K562 (cell line): ENCODE measurements around the gene BSN. TPM values are rescaled to one million over a fixed set of nuclear protein-coding genes. Genes with fewer than 3 reads are reported as not detected.

Experiments used
- ATAC-seq: fragments of 200-7000 bp; cut with Tn5 transposase; 3 replicates; pipeline ENCODE4 v1.9.1; 2020; ENCODE audit warnings: moderate library complexity
- BruUV-seq: library from RNA; stranded (reverse); fragments of 400-500 nt; replicated peaks from 2 replicates; lab custom pipeline; 2021; lab: Mats Ljungman, UMichigan
- CTCF ChIA-PET: fragments of 300-600 bp; formaldehyde crosslinking; extraction: SDS; loops from one replicate; lab custom pipeline; 2021; ENCODE audit warnings: low intra/inter-chr PET ratio; lab: Yijun Ruan, JAX
- POLR2A ChIA-PET: fragments of 300-600, 350-650 bp; sonication (Branson Sonifier 250); formaldehyde crosslinking; extraction: SDS; loops from one replicate; lab custom pipeline; 2021; ENCODE audit warnings: antibody characterized with exemption, inconsistent platforms; lab: Yijun Ruan, JAX
- DNase-seq, 4 experiments: peaks; one replicate each; pipeline versions ENCODE4 v3.0.0 to v3.0.0-alpha.2; 2011 to 2018; ENCODE audit warnings: low spot score in 3 of 4, mixed read lengths in 3 of 4; ENCODE audit errors: extremely low read depth in 1 of 4
- FAIRE-seq: peaks from 2 replicates; lab custom pipeline; 2011; peaks lifted over from hg19 to GRCh38; lab: Jason Lieb, UNC
- H2AFZ ChIP-seq: 2 replicates; pipeline ENCODE4 v1.6.0; 2011; ENCODE audit warnings: low read depth, low read length, control low read depth, inconsistent platforms
- H3K27ac ChIP-seq: fragments of 200-600 bp; 3 replicates; pipeline ENCODE4 v1.8.0; 2011; ENCODE audit warnings: low read depth, mild to moderate bottlenecking, control low read depth, inconsistent platforms, low read length, moderate library complexity, mixed read lengths; ENCODE audit errors: extremely low read depth
- H3K27me3 ChIP-seq, 2 experiments: fragments of 300-600 bp in 1 of 2; 2 replicates in 1 of 2; 3 replicates in 1 of 2; pipeline versions ENCODE4 v1.6.0 to v1.8.0; 2011; ENCODE audit warnings: inconsistent platforms in 2 of 2, low read length in 2 of 2, mild to moderate bottlenecking in 1 of 2, mixed read lengths in 1 of 2, moderate library complexity in 1 of 2; ENCODE audit not compliant: control insufficient read depth in 2 of 2, insufficient read depth in 2 of 2
- H3K36me3 ChIP-seq: fragments of 300-600 bp; 3 replicates; pipeline ENCODE4 v1.8.0; 2011; ENCODE audit warnings: mild to moderate bottlenecking, low read length, inconsistent platforms; ENCODE audit not compliant: control insufficient read depth, insufficient read depth
- H3K4me1 ChIP-seq, 2 experiments: fragments of 200-600 bp in 1 of 2; replicated peaks in 1 of 2; 2 replicates in 1 of 2; 3 replicates in 1 of 2; pipeline versions ENCODE4 v1.5.1 to v1.8.0; 2011; ENCODE audit warnings: inconsistent platforms in 2 of 2, low read length in 2 of 2, mild to moderate bottlenecking in 1 of 2, mixed read lengths in 1 of 2, moderate library complexity in 1 of 2; ENCODE audit not compliant: control insufficient read depth in 2 of 2, insufficient read depth in 2 of 2
- H3K4me2 ChIP-seq: 2 replicates; pipeline ENCODE4 v1.6.1; 2011; ENCODE audit warnings: low read length, control low read depth, inconsistent platforms, mixed read lengths; ENCODE audit not compliant: insufficient read depth
- H3K4me3 ChIP-seq: fragments of 200-600 bp; sonication (generic), shearing (Covaris generic); 2 replicates; pipeline ENCODE4 v1.5.1; 2016; ENCODE audit warnings: control low read depth, inconsistent platforms
- H3K79me2 ChIP-seq: fragments of 200-600 bp; 3 replicates; pipeline ENCODE4 v1.8.0; 2011; ENCODE audit warnings: low read length, inconsistent platforms; ENCODE audit not compliant: control insufficient read depth, insufficient read depth
- H3K9ac ChIP-seq, 2 experiments: 2 replicates each; pipeline versions ENCODE4 v1.6.0 to v1.6.1; 2011; ENCODE audit warnings: low read depth in 2 of 2, low read length in 2 of 2, control low read depth in 1 of 2, inconsistent platforms in 1 of 2, mild to moderate bottlenecking in 1 of 2, mixed read lengths in 1 of 2; ENCODE audit not compliant: insufficient read depth in 1 of 2
- H3K9me1 ChIP-seq: one replicate; pipeline ENCODE4 v1.6.0; 2011; ENCODE audit warnings: inconsistent platforms, mild to moderate bottlenecking, low read length, moderate library complexity; ENCODE audit not compliant: control insufficient read depth, insufficient read depth
- H3K9me3 ChIP-seq: replicated peaks from 2 replicates; pipeline ENCODE4 v1.5.1; 2011; ENCODE audit warnings: low read depth, low read length, inconsistent platforms; ENCODE audit not compliant: control insufficient read depth, insufficient read depth
- H4K20me1 ChIP-seq: replicated peaks from 2 replicates; pipeline ENCODE4 v1.6.1; 2011; ENCODE audit warnings: low read length, inconsistent platforms, mixed read lengths; ENCODE audit not compliant: control insufficient read depth, insufficient read depth
- ASH1L ChIP-seq: fragments of 450-650 bp; IDR thresholded peaks from 2 replicates; pipeline ENCODE4 v1.6.1; 2018; ENCODE audit warnings: borderline replicate concordance, mild to moderate bottlenecking, low read depth; ENCODE audit not compliant: partially characterized antibody
- CBFA2T2 ChIP-seq: fragments of 450-650 bp; conservative IDR thresholded peaks from 2 replicates; pipeline ENCODE4 v1.6.1; 2017; ENCODE audit warnings: mild to moderate bottlenecking
- CBX3 ChIP-seq, 2 experiments: IDR thresholded peaks; 1 replicate in 1 of 2; 2 replicates in 1 of 2; pipeline ENCODE4 v1.6.1; 2012; ENCODE audit warnings: inconsistent platforms in 2 of 2, low read length in 2 of 2, borderline replicate concordance in 1 of 2, control low read depth in 1 of 2
- CEBPZ ChIP-seq: fragments of 150-350 bp; IDR thresholded peaks from 2 replicates; pipeline ENCODE4 v1.6.1; 2014; ENCODE audit warnings: low read depth, mild to moderate bottlenecking, low read length, borderline replicate concordance
- E2F3 ChIP-seq: fragments of 250-450 bp; sonication (Bioruptor Pico); IDR thresholded peaks from 2 replicates; pipeline ENCODE4 v1.4.0; 2020; ENCODE audit warnings: mild to moderate bottlenecking
- EWSR1 ChIP-seq: fragments of 450-650 bp; IDR thresholded peaks from 2 replicates; pipeline ENCODE4 v1.6.1; 2018; ENCODE audit warnings: borderline replicate concordance, mild to moderate bottlenecking, low read depth, moderate library complexity; ENCODE audit not compliant: partially characterized antibody
- HDAC6 ChIP-seq: IDR thresholded peaks from 2 replicates; pipeline ENCODE4 v1.6.1; 2012; ENCODE audit warnings: low read depth, mild to moderate bottlenecking, control low read depth, inconsistent platforms, low read length, moderate library complexity
- HINFP ChIP-seq: fragments of 450-650 bp; conservative IDR thresholded peaks from 2 replicates; pipeline ENCODE4 v1.6.1; 2016; ENCODE audit warnings: missing genetic modification characterization, low read depth, mild to moderate bottlenecking, control low read depth, missing compliant biosample characterization
- LCOR ChIP-seq: sonication (generic); formaldehyde crosslinking; IDR thresholded peaks from 2 replicates; pipeline ENCODE4 v1.8.0; 2022; ENCODE audit warnings: mild to moderate bottlenecking, missing genetic modification reagents
- NFE2 ChIP-seq: IDR thresholded peaks from 2 replicates; pipeline ENCODE4 v1.6.1; 2014; ENCODE audit warnings: antibody characterized with exemption, low read depth
- PHF20 ChIP-seq: fragments of 450-650 bp; IDR thresholded peaks from 2 replicates; pipeline ENCODE4 v1.6.1; 2018; ENCODE audit not compliant: partially characterized antibody
- RBM17 ChIP-seq: fragments of 200-400 bp; formaldehyde crosslinking; IDR thresholded peaks from 2 replicates; pipeline ENCODE4 v1.6.1; 2017; ENCODE audit warnings: low read depth, mild to moderate bottlenecking, low read length, borderline replicate concordance
- SRSF1 ChIP-seq: fragments of 200-400 bp; formaldehyde crosslinking; IDR thresholded peaks from 2 replicates; pipeline ENCODE4 v1.6.1; 2017; ENCODE audit warnings: mild to moderate bottlenecking, low read depth, low read length, moderate library complexity
- TAF1 ChIP-seq: IDR thresholded peaks from 2 replicates; pipeline ENCODE4 v1.6.1; 2011; ENCODE audit warnings: mild to moderate bottlenecking, low read length, moderate library complexity; ENCODE audit not compliant: insufficient read depth, control insufficient read depth, severe bottlenecking; ENCODE audit errors: extremely low read depth
- ZNF134 ChIP-seq: fragments of 250-450 bp; sonication (Bioruptor Pico); conservative IDR thresholded peaks from 2 replicates; pipeline ENCODE4 v1.4.0; 2020
- ZNF143 ChIP-seq: sonication (generic); formaldehyde crosslinking; IDR thresholded peaks from 2 replicates; pipeline ENCODE4 v1.9.0; 2022; ENCODE audit warnings: mild to moderate bottlenecking, missing genetic modification reagents
- ZNF436 ChIP-seq: fragments of 250-450, 450-650 bp; sonication (Bioruptor Pico); formaldehyde crosslinking; IDR thresholded peaks from 2 replicates; pipeline ENCODE4 v1.7.0; 2020; ENCODE audit warnings: mild to moderate bottlenecking
- WGBS: fragments of 100-300 bp; shearing (Covaris generic); methylation state at CpG from one replicate; pipeline ENCODE4 v1.1.6; 2016; ENCODE audit warnings: low coverage, mixed read lengths; ENCODE audit not compliant: insufficient coverage; ENCODE audit errors: missing lambda C conversion rate; 5-methylcytosine and 5-hydroxymethylcytosine counted together
- in situ Hi-C: fragments of 300-500 bp; cut with MboI; formaldehyde crosslinking; loops from 4 replicates; pipeline ENCODE4 v1.15.0; 2018; ENCODE audit warnings: inconsistent platforms, mixed read lengths
- intact Hi-C: fragments of 100-400 bp; cut with micrococcal nuclease; formaldehyde crosslinking; loops from 2 replicates; pipeline ENCODE4 v1.14.2; 2022
- polyA plus RNA-seq, 8 experiments: library from polyadenylated mRNA; depleted of rRNA in 4 of 8; stranded (reverse) in 5 of 8; unstranded in 3 of 8; fragments of >200 nt; fragmentation: Nextera tagmentation in 2 of 8; fragmentation: Illumina TruSeq in 1 of 8; extraction: Ambion mirVana in 2 of 8; extraction: Trizol in 1 of 8; gene quantifications; 2 replicates each; pipeline versions ENCODE4 v1.2.1 to v1.2.3, GENCODE V29; 2011 to 2014; ENCODE audit warnings: inconsistent platforms in 1 of 8, missing spikeins in 1 of 8
- total RNA-seq, 7 experiments: library from RNA; depleted of rRNA in 6 of 7; stranded (reverse); fragments of >200 nt in 6 of 7; fragmentation: Illumina TruSeq in 2 of 7; extraction: Trizol in 2 of 7; gene quantifications; 2 replicates each; pipeline versions ENCODE4 v1.2.1 to v1.2.3, GENCODE V29; 2011 to 2021; ENCODE audit warnings: low replicate concordance in 1 of 7

The BSN gene
- total and polyA plus RNA-seq, 9 of the 15 experiments (the other 6 are each of a cell fraction or from before 2014, with no cell fraction given): 0.03 to 1.5 (median 0.29) TPM

GRCh38 chr3:49626796-49627195, 72.5 kb downstream of the BSN start (continued):
- TF ChIP-seq TAF1 (no peak), HDAC6 (no peak), CEBPZ (no peak)

- 70% methylated on average over 5 of the region's 5 CpGs for WGBS
- no peaks in the 10 kb centered on the region for H3K9me1 ChIP-seq
- POLR2A ChIA-PET: interaction anchor here (0.7 kb wide), 1 partner anchor 11 kb away, joined by 4 read pairs; no protein-coding TSS in a partner anchor
- H3K9me3 ChIP-seq: no peaks in the 10 kb centered on the region
- H3K4me3 ChIP-seq: no peak overlapping the region
- no peaks in the 10 kb centered on the region for H3K4me1 ChIP-seq
- H3K27me3 ChIP-seq: no peaks in the 10 kb centered on the region
- ATAC-seq: no peak
- H3K27ac ChIP-seq: no peak overlapping the region
- no peaks in the 10 kb centered on the region for H4K20me1 ChIP-seq
- H3K4me2 ChIP-seq: no peak overlapping the region
- in situ Hi-C loops (no loop called here), intact Hi-C loops (no loop called here)
- no peak for FAIRE-seq
- TF ChIP-seq RBM17: no peak
- TF ChIP-seq ZNF134 (CRISPR knock-in tag): no peak
- no peak for TF ChIP-seq HINFP (tag)
- no peak for TF ChIP-seq EWSR1
- no peak for TF ChIP-seq CBFA2T2
- no peak for TF ChIP-seq NFE2
- TF ChIP-seq E2F3: no peak
- no peak for TF ChIP-seq PHF20
- TF ChIP-seq SRSF1: no peak
- no peak for TF ChIP-seq ZNF143 (CRISPR knock-in tag)
- no peak for TF ChIP-seq ASH1L
- TF ChIP-seq CBX3 (IDR thresholded peaks at IDR 0.05; ENCODE audit: borderline replicate concordance in 1 of 2, low read length in 2 of 2): no peak
- TF ChIP-seq ZNF436 (CRISPR knock-in tag): no peak
- no peak for TF ChIP-seq LCOR (CRISPR knock-in tag)
- H3K36me3 ChIP-seq: no peaks in the 10 kb centered on the region
- no TSS peak for BruUV-seq
- H3K79me2 ChIP-seq: no peaks in the 10 kb centered on the region
- H3K9ac ChIP-seq: no peak overlapping the region
- no peak for DNase-seq
- CTCF ChIA-PET: no interaction called here
- no peak overlapping the region for H2AFZ ChIP-seq
Measured at GRCh38 chr3:49627634-49628033, 73.4 kb downstream of the BSN start.
